K562 (cell line): ENCODE results near the gene ADGRD1. TPM values are rescaled to one million over a fixed set of nuclear protein-coding genes. Genes with fewer than 3 reads are reported as not detected.
A peak's percentile ranks its signal among the peaks of the same experiment; 100 is the strongest.

ENCODE experiments used
- ATAC-seq: fragments of 200-7000 bp; cut with Tn5 transposase; 3 replicates; pipeline ENCODE4 v1.9.1; 2020; ENCODE audit warnings: moderate library complexity
- BruUV-seq: library from RNA; stranded (reverse); fragments of 400-500 nt; replicated peaks from 2 replicates; lab custom pipeline; 2021; lab: Mats Ljungman, UMichigan
- CTCF ChIA-PET: fragments of 300-600 bp; formaldehyde crosslinking; extraction: SDS; loops from one replicate; lab custom pipeline; 2021; ENCODE audit warnings: low intra/inter-chr PET ratio; lab: Yijun Ruan, JAX
- POLR2A ChIA-PET: fragments of 300-600, 350-650 bp; sonication (Branson Sonifier 250); formaldehyde crosslinking; extraction: SDS; loops from one replicate; lab custom pipeline; 2021; ENCODE audit warnings: antibody characterized with exemption, inconsistent platforms; lab: Yijun Ruan, JAX
- DNase-seq, 4 experiments: peaks; one replicate each; pipeline versions ENCODE4 v3.0.0 to v3.0.0-alpha.2; 2011 to 2018; ENCODE audit warnings: low spot score in 3 of 4, mixed read lengths in 3 of 4; ENCODE audit errors: extremely low read depth in 1 of 4
- FAIRE-seq: peaks from 2 replicates; lab custom pipeline; 2011; peaks lifted over from hg19 to GRCh38; lab: Jason Lieb, UNC
- H2AFZ ChIP-seq: 2 replicates; pipeline ENCODE4 v1.6.0; 2011; ENCODE audit warnings: low read depth, low read length, control low read depth, inconsistent platforms
- H3K27ac ChIP-seq: fragments of 200-600 bp; 3 replicates; pipeline ENCODE4 v1.8.0; 2011; ENCODE audit warnings: low read depth, mild to moderate bottlenecking, control low read depth, inconsistent platforms, low read length, moderate library complexity, mixed read lengths; ENCODE audit errors: extremely low read depth
- H3K27me3 ChIP-seq, 2 experiments: fragments of 300-600 bp in 1 of 2; 2 replicates in 1 of 2; 3 replicates in 1 of 2; pipeline versions ENCODE4 v1.6.0 to v1.8.0; 2011; ENCODE audit warnings: inconsistent platforms in 2 of 2, low read length in 2 of 2, mild to moderate bottlenecking in 1 of 2, mixed read lengths in 1 of 2, moderate library complexity in 1 of 2; ENCODE audit not compliant: control insufficient read depth in 2 of 2, insufficient read depth in 2 of 2
- H3K36me3 ChIP-seq: fragments of 300-600 bp; 3 replicates; pipeline ENCODE4 v1.8.0; 2011; ENCODE audit warnings: mild to moderate bottlenecking, low read length, inconsistent platforms; ENCODE audit not compliant: control insufficient read depth, insufficient read depth
- H3K4me1 ChIP-seq, 2 experiments: fragments of 200-600 bp in 1 of 2; replicated peaks in 1 of 2; 2 replicates in 1 of 2; 3 replicates in 1 of 2; pipeline versions ENCODE4 v1.5.1 to v1.8.0; 2011; ENCODE audit warnings: inconsistent platforms in 2 of 2, low read length in 2 of 2, mild to moderate bottlenecking in 1 of 2, mixed read lengths in 1 of 2, moderate library complexity in 1 of 2; ENCODE audit not compliant: control insufficient read depth in 2 of 2, insufficient read depth in 2 of 2
- H3K4me2 ChIP-seq: 2 replicates; pipeline ENCODE4 v1.6.1; 2011; ENCODE audit warnings: low read length, control low read depth, inconsistent platforms, mixed read lengths; ENCODE audit not compliant: insufficient read depth
- H3K4me3 ChIP-seq: fragments of 200-600 bp; sonication (generic), shearing (Covaris generic); 2 replicates; pipeline ENCODE4 v1.5.1; 2016; ENCODE audit warnings: control low read depth, inconsistent platforms
- H3K79me2 ChIP-seq: fragments of 200-600 bp; 3 replicates; pipeline ENCODE4 v1.8.0; 2011; ENCODE audit warnings: low read length, inconsistent platforms; ENCODE audit not compliant: control insufficient read depth, insufficient read depth
- H3K9ac ChIP-seq, 2 experiments: 2 replicates each; pipeline versions ENCODE4 v1.6.0 to v1.6.1; 2011; ENCODE audit warnings: low read depth in 2 of 2, low read length in 2 of 2, control low read depth in 1 of 2, inconsistent platforms in 1 of 2, mild to moderate bottlenecking in 1 of 2, mixed read lengths in 1 of 2; ENCODE audit not compliant: insufficient read depth in 1 of 2
- H3K9me1 ChIP-seq: one replicate; pipeline ENCODE4 v1.6.0; 2011; ENCODE audit warnings: inconsistent platforms, mild to moderate bottlenecking, low read length, moderate library complexity; ENCODE audit not compliant: control insufficient read depth, insufficient read depth
- H3K9me3 ChIP-seq: replicated peaks from 2 replicates; pipeline ENCODE4 v1.5.1; 2011; ENCODE audit warnings: low read depth, low read length, inconsistent platforms; ENCODE audit not compliant: control insufficient read depth, insufficient read depth
- H4K20me1 ChIP-seq: replicated peaks from 2 replicates; pipeline ENCODE4 v1.6.1; 2011; ENCODE audit warnings: low read length, inconsistent platforms, mixed read lengths; ENCODE audit not compliant: control insufficient read depth, insufficient read depth
- DPF2 ChIP-seq: fragments of 450-650 bp; IDR thresholded peaks from 2 replicates; pipeline ENCODE4 v1.6.1; 2016
- IRF2 ChIP-seq: sonication (generic); formaldehyde crosslinking; IDR thresholded peaks from 2 replicates; pipeline ENCODE4 v1.8.1; 2022; ENCODE audit warnings: mild to moderate bottlenecking, missing genetic modification reagents
- L3MBTL2 ChIP-seq: fragments of 450-650 bp; IDR thresholded peaks from 2 replicates; pipeline ENCODE4 v1.6.1; 2016; ENCODE audit warnings: mild to moderate bottlenecking, moderate library complexity
- MTA2 ChIP-seq: fragments of 450-650 bp; IDR thresholded peaks from 2 replicates; pipeline ENCODE4 v1.6.1; 2016; ENCODE audit warnings: low read depth
- XRCC4 ChIP-seq: IDR thresholded peaks from one replicate; pipeline ENCODE4 v1.6.1; 2011; ENCODE audit not compliant: insufficient read depth, insufficient read length; ENCODE audit errors: extremely low read depth
- ZNF124 ChIP-seq: sonication (generic); formaldehyde crosslinking; IDR thresholded peaks from 2 replicates; pipeline ENCODE4 v1.8.1; 2022; ENCODE audit warnings: missing genetic modification reagents
- ZNF512 ChIP-seq: IDR thresholded peaks from 2 replicates; pipeline ENCODE4 v1.6.1; 2016; ENCODE audit warnings: missing genetic modification characterization, missing compliant biosample characterization
- WGBS: fragments of 100-300 bp; shearing (Covaris generic); methylation state at CpG from one replicate; pipeline ENCODE4 v1.1.6; 2016; ENCODE audit warnings: low coverage, mixed read lengths; ENCODE audit not compliant: insufficient coverage; ENCODE audit errors: missing lambda C conversion rate; 5-methylcytosine and 5-hydroxymethylcytosine counted together
- in situ Hi-C: fragments of 300-500 bp; cut with MboI; formaldehyde crosslinking; loops from 4 replicates; pipeline ENCODE4 v1.15.0; 2018; ENCODE audit warnings: inconsistent platforms, mixed read lengths
- intact Hi-C: fragments of 100-400 bp; cut with micrococcal nuclease; formaldehyde crosslinking; loops from 2 replicates; pipeline ENCODE4 v1.14.2; 2022
- polyA plus RNA-seq, 8 experiments: library from polyadenylated mRNA; depleted of rRNA in 4 of 8; stranded (reverse) in 5 of 8; unstranded in 3 of 8; fragments of >200 nt; fragmentation: Nextera tagmentation in 2 of 8; fragmentation: Illumina TruSeq in 1 of 8; extraction: Ambion mirVana in 2 of 8; extraction: Trizol in 1 of 8; gene quantifications; 2 replicates each; pipeline versions ENCODE4 v1.2.1 to v1.2.3, GENCODE V29; 2011 to 2014; ENCODE audit warnings: inconsistent platforms in 1 of 8, missing spikeins in 1 of 8
- total RNA-seq, 7 experiments: library from RNA; depleted of rRNA in 6 of 7; stranded (reverse); fragments of >200 nt in 6 of 7; fragmentation: Illumina TruSeq in 2 of 7; extraction: Trizol in 2 of 7; gene quantifications; 2 replicates each; pipeline versions ENCODE4 v1.2.1 to v1.2.3, GENCODE V29; 2011 to 2021; ENCODE audit warnings: low replicate concordance in 1 of 7
- TF ChIP-seq, protein P1 (sequence below): sonication (generic); formaldehyde crosslinking; IDR thresholded peaks from 2 replicates; pipeline ENCODE4 v1.8.1; 2023; ENCODE audit warnings: mild to moderate bottlenecking, missing genetic modification reagents
- TF ChIP-seq, protein P2 (sequence below), 2 experiments: fragments of 450-650 bp in 1 of 2; sonication (generic) in 1 of 2; formaldehyde crosslinking in 1 of 2; IDR thresholded peaks in 1 of 2; conservative IDR thresholded peaks in 1 of 2; 2 replicates each; pipeline versions ENCODE4 v1.6.1 to v1.8.1; 2016 to 2023; ENCODE audit warnings: mild to moderate bottlenecking in 2 of 2, moderate library complexity in 2 of 2, inconsistent platforms in 1 of 2, missing genetic modification reagents in 1 of 2
- TF ChIP-seq, protein P3 (sequence below): fragments of 450-650 bp; formaldehyde crosslinking; conservative IDR thresholded peaks from 2 replicates; pipeline ENCODE4 v1.4.0; 2022; ENCODE audit warnings: mild to moderate bottlenecking, missing genetic modification characterization

ADGRD1 gene
- total and polyA plus RNA-seq, 9 of the 15 experiments (the other 6 are each of a cell fraction or from before 2014, with no cell fraction given) = 1.7 to 11.7 (median 3.3) TPM

- TF ChIP-seq, protein P1, sequence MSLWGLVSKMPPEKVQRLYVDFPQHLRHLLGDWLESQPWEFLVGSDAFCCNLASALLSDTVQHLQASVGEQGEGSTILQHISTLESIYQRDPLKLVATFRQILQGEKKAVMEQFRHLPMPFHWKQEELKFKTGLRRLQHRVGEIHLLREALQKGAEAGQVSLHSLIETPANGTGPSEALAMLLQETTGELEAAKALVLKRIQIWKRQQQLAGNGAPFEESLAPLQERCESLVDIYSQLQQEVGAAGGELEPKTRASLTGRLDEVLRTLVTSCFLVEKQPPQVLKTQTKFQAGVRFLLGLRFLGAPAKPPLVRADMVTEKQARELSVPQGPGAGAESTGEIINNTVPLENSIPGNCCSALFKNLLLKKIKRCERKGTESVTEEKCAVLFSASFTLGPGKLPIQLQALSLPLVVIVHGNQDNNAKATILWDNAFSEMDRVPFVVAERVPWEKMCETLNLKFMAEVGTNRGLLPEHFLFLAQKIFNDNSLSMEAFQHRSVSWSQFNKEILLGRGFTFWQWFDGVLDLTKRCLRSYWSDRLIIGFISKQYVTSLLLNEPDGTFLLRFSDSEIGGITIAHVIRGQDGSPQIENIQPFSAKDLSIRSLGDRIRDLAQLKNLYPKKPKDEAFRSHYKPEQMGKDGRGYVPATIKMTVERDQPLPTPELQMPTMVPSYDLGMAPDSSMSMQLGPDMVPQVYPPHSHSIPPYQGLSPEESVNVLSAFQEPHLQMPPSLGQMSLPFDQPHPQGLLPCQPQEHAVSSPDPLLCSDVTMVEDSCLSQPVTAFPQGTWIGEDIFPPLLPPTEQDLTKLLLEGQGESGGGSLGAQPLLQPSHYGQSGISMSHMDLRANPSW (CRISPR knock-in tag) = no peak
- TF ChIP-seq, protein P2, sequence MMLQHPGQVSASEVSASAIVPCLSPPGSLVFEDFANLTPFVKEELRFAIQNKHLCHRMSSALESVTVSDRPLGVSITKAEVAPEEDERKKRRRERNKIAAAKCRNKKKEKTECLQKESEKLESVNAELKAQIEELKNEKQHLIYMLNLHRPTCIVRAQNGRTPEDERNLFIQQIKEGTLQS (IDR thresholded peaks at IDR 0.05) = peak; percentile 60
- TF ChIP-seq, protein P2 (CRISPR knock-in tag; conservative IDR thresholded peaks at IDR 0.05) = no peak
- TF ChIP-seq, all 486 proteins: peak for 8
Observed at GRCh38 chr12:130983328-130984017, 29.8 kb downstream of the ADGRD1 start (continued).

DNA sequence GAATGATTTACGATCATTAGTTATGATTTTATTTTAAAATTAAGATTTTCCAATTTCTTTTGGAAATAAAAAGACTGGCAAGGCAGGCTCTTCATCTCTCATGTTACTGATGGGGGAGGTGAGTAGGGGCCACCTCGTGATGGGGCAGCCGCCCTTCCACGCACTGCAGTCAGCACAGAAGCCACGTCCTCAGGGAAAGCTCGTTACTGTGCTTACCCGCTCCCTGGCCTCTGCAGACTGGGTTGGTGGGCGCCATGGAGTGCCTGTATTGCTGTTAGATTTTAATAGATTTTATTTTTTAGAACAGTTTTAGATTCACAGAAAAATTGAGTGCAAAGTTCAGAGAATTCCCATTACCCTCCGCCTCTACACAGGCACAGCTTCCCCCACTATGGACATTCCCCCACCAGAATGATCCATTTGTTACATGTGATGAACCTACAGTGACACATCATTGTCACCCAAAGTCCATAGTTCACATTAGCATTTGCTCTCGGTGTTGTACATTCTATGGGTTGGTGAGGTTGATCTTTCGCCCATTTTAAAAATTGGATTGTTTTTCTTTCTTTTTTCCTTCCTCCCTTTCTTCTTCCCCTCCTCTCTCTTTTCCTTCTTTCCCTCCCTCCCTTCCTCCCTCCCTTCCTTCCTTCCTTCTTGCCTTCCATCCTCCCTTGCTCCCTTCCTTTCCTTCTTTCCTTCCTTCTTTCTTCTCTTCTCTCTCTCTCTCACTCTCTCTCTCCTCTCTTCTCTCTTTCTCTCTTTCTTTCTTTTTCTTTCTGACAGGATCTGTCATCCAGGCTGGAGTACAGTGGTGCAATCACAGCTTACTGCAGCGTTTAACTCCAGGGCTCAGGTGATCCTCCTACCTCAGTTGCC, 30.7 kb downstream of the ADGRD1 start:
- WGBS = 15% methylated on average over 12 of the region's 12 CpGs
- Histone ChIP-seq H3K4me2 (no peak overlapping the region), H3K4me1 (peaks cover 7 to 12% of the 10 kb centered on the region in 2 experiments; a peak in 4 of 5 replicates), H3K9ac (no peak overlapping the region), H3K9me1 (no peaks in the 10 kb centered on the region), H2AFZ (no peak overlapping the region), H3K27ac (no peak overlapping the region), H3K79me2 (no peaks in the 10 kb centered on the region), H3K36me3 (no peaks in the 10 kb centered on the region), H4K20me1 (no peaks in the 10 kb centered on the region), H3K9me3 (no peaks in the 10 kb centered on the region), H3K4me3 (no peak overlapping the region), H3K27me3 (peaks cover 19 to 41% of the 10 kb centered on the region in 2 experiments; a peak in 4 of 5 replicates)
- DNase-seq (no peak), ATAC-seq (no peak), FAIRE-seq (no peak)
- CTCF ChIA-PET = no interaction called here
- intact Hi-C loops (no loop called here), in situ Hi-C loops (no loop called here)
- POLR2A ChIA-PET = no interaction called here
- no TSS peak for BruUV-seq
- TF ChIP-seq DPF2 = no peak
- TF ChIP-seq, protein P3, sequence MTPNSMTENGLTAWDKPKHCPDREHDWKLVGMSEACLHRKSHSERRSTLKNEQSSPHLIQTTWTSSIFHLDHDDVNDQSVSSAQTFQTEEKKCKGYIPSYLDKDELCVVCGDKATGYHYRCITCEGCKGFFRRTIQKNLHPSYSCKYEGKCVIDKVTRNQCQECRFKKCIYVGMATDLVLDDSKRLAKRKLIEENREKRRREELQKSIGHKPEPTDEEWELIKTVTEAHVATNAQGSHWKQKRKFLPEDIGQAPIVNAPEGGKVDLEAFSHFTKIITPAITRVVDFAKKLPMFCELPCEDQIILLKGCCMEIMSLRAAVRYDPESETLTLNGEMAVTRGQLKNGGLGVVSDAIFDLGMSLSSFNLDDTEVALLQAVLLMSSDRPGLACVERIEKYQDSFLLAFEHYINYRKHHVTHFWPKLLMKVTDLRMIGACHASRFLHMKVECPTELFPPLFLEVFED (CRISPR knock-in tag) = 0 out of 2 replicates have a peak, but pooled peaks have one; percentile 42
- no peak for TF ChIP-seq IRF2
- no peak for TF ChIP-seq XRCC4
- peak; percentile 90 for TF ChIP-seq ZNF512
- TF ChIP-seq MTA2 = no peak
- no peak for TF ChIP-seq ZNF124 (CRISPR knock-in tag)
- no peak for TF ChIP-seq L3MBTL2
